Left ventricle myocardium superior (tissue), 1 donor: ENCODE data around the gene NCS1. TPM values are rescaled to one million over a fixed set of nuclear protein-coding genes. Genes with fewer than 3 reads are reported as not detected.
"Not testable (repeated sequence)": the region's sequence is repeated elsewhere in the genome, so short reads cannot be mapped to it uniquely, and the experiment has no call there.

Experiments used
- ATAC-seq: fragments of 200-7000 bp; cut with Tn5 transposase; one replicate; pipeline ENCODE4 v1.9.1; 2020; ENCODE audit warnings: mild to moderate bottlenecking, moderate library complexity
- DNase-seq: peaks from one replicate; pipeline ENCODE4 v3.0.0-alpha.2; 2020
- intact Hi-C: fragments of 100-400 bp; cut with micrococcal nuclease; formaldehyde crosslinking; loops from one replicate; pipeline ENCODE4 v1.11.0; 2022
- total RNA-seq: library from RNA; stranded (reverse); fragmentation: NEBNext Ultra II Directional; extraction: Animal tissue kit (Norgen Biotek cat#: 25700); gene quantifications from one replicate; pipeline ENCODE4 v1.2.1, GENCODE V29; 2021
- donor health status: DM: no; HTN: yes; CAD: no; lungs with severe emphysema.

NCS1 gene
- total RNA-seq, 1 donor from 2014 or later = 4.1 TPM

DNA sequence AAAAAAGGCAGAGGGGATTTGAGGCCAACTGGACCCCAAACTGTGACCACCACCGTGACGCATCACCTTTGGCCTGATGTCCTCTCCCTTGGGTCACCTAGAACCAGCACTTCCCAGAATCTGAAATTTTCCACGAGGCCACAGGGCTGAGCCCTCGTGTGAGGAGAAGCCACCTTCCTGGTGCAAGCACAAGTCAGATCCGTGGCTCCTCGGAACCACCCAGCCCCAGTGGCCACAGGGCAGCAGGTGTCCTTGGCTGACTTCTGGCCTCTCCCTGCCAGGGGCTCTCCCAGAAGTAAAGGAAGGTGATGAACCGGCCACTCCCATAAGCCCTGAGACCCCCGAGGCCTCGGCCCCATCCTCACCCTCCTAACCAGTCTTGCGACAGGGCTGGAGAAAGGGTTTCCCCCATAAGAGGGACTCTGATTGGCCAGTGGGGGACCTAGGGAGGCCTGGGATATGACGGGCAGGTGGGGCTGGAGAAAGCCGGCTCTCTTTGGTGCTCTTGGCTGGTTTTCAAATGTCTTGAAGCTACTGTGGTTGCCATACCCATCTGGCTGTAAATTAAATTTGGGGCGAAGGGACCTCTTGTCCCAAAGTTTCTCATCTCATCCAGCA, 72.5 kb downstream of the NCS1 start:
- no peak for DNase-seq
- intact Hi-C loops = no loop called here
- no peak for ATAC-seq

DNA sequence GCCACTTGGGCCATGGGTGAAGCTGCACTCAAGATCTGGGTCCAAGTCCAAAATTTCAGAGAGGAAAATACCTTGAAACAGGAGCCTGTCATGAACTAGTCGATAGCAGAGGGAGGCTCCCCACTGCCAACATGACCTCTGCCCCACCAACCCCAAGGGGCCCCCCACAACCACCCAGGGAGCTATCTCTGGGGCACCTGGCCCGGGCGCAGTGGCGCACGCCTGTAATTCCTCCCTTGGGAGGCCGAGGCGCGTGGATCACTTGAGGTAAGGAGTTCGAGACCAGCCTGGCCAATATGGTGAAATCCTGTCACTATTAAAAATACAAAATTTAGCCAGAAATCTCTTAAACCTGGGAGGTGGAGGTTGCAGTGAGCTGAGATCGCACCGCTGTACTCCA, 73.3 kb downstream of the NCS1 start:
- intact Hi-C loops = no loop called here
- DNase-seq (no peak), ATAC-seq (no peak)

DNA sequence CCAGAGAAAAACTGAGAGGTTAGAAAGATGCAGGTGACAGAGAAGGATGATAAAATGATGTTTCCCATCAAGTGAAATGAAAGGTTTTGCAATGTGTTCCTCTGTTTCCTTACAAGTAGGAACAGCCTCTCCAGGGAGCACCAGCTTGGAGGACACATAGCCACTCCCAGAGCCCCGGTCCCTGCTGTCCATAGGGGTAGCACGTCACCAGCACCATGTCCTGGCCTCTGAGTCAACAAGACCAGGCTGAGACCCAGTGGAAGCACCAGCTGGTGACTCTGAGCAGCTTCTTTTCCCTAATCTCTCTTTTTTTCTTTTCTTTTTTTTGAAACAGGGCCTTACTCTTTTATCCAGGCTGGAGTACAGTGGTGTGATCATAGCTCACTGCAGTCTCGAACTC, 73.9 kb downstream of the NCS1 start:
- DNase-seq (no peak), ATAC-seq (no peak)
- intact Hi-C loops = no loop called here

DNA sequence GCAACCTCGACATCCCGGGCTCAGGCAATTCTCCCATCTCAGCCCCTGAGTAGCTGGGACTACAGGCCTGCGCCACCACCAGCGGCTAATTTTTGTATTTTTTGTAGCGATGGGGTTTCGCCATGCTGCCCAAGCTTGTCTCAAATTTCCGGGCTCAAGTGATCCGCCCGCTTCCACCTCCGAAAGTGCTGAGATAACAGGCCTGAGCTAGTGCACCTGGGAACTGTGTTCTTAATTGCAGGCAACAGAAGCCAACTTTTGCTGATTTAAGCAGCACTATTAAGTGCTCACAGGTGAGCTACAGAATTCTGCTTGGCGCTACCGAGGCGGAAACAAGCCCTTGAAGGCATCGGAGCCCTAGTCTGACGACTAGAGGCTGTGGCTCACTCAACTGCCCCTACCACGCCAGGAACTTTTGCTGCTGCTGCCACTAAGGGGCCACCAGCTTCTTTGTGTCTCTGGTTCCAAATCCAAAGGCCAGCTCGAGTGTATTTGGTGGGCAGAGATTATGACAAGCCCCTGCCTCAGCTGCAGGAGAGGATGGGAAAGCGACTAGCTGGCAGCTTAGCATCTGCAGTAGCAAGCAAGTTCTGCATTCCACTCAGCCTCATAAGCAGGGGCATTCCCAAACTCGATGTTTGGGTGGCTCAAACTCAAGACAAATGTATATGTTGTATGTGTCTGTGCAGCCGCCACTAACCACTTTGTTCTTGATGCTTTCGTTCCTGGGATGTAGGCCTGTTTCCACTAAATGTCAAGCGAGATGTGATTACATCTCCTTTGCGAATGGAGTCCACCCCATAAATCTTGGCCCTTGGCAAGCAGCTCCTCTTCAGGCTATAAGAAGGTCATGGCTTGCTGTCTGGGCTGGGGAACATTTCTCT, 82.8 kb downstream of the NCS1 start:
- no peak for ATAC-seq
- intact Hi-C loops = no loop called here
- no peak for DNase-seq

DNA sequence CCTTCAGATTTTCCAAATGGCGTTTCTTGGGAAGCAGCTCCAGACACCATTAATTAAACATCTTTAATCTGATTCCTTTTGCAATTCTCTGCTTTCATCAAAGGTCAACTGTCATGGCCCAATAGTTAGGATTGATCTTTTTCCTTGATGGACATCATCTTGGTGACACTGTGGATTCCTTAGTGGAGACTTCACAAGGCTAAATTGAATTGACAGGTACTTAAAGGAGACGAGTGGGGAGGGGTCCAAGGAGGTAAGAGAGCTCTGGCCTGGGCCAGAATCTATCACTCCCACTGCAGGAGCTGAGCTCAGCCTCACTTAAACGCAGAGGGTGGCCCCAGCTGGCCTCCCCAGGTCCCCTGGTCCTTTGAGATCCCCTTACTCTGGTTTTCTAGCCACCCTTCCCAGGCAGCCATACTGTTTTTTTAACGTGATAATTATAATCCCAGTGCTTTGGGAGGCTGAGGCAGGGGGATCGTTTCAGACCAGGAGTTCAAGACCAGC, 83.5 kb downstream of the NCS1 start:
- no peak for ATAC-seq
- no peak for DNase-seq

DNA sequence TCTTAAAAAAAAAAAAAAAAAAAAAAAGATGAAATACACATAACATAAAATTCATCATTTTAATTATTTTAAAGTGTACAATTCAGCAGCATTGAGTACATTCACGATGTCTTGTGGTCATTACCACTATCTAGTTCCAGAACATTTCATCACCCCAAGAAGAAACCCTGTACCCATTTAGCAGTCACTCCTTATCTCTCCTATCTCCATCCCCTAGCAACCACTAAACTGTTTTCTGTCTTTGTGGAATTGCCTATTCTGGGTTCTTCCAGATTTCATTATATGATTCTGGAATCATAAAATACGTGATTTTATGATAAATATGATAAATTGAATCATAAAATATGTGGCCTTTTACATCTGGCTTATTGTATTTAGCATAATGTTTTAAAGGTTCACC, 84.4 kb downstream of the NCS1 start:
- intact Hi-C loops = no loop called here

More for the DNA sequence above, 83.5 kb downstream of the NCS1 start:
- intact Hi-C loops = no loop called here

DNA sequence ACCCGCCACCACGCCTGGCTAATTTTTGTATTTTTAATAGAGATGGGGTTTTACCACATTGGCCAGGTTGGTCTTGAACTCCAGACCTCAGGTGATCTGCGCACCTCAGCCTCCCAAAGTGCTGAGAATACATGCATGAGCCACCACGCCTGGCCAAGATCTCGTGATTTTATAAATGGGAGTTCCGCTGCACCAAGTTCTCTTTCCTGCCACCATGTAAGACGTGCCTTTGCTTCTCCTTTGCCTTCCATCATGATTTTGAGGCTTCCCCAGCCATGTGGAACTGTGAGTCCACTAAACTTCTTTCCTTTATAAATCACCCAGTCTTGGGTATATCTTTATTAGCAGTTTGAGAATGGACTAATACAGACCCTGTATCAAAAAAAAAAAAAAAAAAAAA, 85.9 kb downstream of the NCS1 start:
- intact Hi-C loops, DNase-seq, ATAC-seq: not testable (repeated sequence)

More for the DNA sequence above, 84.4 kb downstream of the NCS1 start:
- ATAC-seq = no peak
- no peak for DNase-seq

DNA sequence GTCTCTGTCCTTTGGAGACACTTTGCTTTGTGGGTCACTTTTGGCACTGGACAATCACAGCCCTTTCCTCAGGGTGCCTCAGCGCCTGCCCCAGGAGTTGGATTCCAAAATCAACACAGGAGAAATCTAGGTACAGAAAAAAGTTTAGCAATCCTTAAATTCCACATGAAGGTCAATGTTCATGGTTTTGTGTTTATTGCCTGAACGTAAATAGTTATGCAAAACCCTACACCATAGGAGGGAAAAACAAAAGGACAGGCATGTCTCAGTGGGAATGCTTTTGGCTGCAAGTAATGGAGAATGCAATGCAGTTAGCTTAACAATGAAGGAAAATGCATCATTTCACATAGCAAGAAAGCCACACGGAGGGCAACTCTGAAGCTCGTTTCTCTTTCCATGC, 86.8 kb downstream of the NCS1 start:
- intact Hi-C loops = no loop called here
- DNase-seq (no peak), ATAC-seq (no peak)

DNA sequence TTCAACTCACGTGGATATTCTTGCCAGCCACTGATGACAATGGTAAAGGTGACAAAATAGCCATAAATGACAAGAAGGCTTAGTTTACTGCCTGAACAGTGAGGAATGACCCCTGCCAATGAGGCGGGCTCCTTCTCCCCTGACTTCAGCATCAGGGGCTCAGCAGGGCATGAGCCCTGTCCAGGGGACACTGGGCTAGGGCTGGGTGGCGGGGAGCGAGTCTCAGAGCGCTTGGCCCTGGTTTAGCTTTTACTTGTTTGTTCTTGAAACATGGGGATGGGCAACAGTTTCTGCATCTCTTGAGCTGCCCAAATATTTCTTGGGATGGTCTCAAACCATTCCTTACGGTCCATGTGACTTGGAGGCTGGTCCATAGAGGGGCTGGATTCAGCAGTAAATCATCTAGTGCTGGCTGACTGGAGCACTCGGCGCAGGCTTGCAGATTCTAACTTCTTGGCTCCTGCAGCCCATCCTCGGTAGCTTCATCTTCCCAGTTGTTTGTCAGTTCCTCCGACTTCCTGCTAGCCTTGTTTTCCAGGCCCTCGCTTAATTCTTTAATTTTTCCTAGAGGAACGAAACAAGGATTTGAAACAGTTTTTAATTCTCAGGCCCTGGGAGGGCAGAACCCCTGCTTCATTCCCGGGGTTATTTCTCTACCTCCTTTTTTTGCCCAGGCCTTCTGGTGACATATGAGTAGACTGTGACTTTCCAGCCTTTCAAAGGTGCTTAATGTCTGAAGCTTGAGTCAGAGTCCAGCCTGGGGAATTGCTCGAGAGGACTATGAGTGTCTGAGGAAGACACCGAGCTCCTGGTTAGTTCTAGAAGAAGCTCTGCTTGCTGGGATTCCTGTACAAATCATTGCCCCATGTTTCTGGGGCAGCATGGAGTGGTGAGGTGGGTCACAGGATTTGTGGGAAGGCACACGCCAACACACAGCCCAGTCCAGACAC, 88.9 kb downstream of the NCS1 start:
- DNase-seq (no peak), ATAC-seq (no peak)
- intact Hi-C loops = no loop called here

DNA sequence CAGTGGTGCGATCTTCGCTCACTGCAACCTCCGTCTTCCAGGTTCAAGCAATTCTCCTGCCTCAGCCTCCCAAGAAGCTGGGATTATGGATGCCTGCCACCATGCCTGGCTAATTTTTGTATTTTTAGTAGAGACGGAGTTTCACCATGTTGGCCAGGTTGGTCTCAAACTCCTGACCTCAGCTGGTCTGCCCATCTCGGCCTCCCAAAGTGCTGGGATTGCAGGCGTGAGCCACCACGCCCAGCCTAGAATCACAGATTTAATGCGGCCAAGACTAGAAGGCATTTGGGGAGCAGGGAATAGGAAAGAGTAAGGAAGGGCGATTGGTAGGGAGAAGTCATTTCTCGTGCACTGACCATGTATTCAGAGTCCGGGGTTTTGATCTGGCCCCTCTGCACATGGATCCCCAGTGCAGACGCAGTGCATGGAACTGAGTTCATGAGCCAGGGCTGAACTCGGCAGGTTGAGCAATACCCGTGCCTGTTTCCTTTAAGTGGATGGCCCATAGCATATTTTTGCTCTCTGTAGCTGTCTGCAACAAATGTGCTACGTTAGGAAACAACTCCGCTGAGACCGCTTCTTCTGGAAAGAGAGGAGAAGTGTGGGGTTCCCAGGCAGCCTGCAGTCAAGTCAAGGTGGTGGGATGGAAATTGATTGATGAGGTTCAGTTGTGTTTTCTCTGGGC, 90.0 kb downstream of the NCS1 start:
- ATAC-seq (no peak), DNase-seq (no peak)
- intact Hi-C loops = no loop called here

DNA sequence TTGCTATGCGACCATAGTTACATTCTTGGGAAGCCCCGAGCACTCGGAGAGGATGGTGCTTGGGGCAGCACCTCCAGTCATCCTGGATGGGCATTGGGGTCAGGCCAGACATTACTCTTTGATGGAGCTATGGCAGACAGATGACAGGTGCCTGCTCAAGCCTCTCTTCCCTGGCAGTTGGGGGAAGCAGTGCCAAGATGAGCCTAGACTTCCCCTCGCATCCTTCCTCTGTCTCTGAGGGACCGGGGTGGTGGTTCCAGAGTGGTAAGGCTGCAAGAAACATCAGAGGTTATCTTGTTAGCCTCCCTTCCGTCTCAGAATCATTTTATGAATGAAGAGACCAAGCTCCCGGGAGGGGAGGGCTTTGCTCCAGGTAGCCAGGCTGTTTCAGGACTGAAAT, 90.6 kb downstream of the NCS1 start:
- ATAC-seq (no peak), DNase-seq (no peak)
- intact Hi-C loops = no loop called here

DNA sequence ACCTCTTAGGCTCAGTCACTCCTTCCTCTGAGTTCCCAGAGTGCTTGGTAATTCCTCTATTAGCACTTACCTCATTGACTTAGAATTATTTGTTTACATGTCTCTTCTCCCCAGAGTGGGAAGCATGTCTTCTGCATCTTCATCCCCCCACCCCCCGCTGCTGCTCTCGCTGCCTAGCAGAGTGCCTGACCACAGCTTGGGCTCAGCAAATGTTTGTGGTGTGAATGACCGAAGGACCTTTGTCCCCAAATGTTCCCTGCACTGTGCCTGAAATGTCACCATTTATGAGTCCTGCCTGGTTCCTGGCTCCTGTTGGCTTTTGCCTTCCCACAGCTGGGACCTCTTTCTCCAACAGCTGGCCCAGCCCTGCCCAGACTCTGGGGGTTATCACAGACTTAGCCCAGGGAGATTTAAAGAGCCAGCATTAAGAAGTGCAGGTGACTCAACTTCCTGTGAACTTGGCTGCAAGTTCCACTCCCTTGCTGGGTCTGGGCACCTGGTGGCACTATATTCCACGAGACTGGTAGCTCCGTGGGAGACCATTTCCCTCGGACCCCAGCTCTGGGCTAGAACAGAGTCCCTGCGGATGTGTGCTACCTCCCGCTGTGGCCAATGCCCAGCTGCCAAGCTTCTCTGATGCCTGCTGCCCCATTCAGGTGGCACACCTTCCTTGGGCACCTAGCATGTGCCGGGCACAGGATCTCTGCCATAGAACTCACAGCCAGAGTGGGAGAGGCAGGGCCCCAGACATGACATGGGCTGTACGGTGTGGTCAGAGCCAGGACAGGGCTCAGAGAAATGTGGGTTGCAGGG, 91.6 kb downstream of the NCS1 start:
- peak; percentile 46 for DNase-seq
- intact Hi-C loops = no loop called here
- peak; percentile 54 for ATAC-seq

DNA sequence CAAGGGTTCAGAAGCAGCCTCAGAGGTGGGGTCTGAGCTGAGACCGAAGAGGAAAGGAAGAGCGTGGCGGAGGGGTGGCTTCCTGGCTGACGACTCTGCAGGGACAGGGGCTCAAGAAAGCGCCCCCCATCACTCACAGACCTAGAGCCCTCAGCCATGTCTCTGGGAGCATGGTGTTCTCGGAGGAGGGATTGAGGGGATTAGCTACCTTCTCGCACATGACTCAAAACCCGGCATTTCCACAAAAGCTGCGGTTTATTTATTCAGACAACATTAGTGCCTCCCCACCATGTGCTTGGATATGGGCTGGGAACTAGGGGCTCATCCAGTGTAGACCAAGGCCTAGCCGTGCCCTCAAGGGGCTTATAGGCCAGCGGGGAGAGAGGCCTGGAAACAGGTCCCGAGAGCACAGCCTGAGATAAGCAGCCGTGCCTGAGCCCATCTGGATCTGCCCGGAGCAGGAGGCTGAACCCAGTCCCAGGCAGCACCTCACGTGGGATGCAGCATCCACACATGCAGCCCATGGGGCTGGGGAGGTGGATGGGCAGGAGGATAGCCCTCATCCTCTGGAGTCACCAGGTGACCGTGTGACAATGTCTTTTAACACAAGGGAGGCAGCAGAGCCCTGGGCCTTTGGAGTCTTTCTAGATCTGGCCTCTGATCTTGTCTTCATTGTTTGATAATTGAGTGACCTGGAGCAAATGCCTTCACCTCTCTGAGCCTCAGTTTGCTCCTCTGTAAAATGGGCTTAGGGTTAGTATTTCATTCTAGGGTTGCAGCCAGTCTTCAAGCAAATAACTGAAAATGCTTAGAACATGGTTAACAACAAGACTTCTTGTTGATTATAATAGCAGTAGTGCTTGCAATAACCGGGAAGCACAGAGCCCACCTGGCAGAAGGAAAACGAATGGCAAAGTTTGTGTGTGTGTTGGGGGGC, 92.5 kb downstream of the NCS1 start:
- DNase-seq = no peak
- ATAC-seq = peak; percentile 3
- intact Hi-C loops = no loop called here

DNA sequence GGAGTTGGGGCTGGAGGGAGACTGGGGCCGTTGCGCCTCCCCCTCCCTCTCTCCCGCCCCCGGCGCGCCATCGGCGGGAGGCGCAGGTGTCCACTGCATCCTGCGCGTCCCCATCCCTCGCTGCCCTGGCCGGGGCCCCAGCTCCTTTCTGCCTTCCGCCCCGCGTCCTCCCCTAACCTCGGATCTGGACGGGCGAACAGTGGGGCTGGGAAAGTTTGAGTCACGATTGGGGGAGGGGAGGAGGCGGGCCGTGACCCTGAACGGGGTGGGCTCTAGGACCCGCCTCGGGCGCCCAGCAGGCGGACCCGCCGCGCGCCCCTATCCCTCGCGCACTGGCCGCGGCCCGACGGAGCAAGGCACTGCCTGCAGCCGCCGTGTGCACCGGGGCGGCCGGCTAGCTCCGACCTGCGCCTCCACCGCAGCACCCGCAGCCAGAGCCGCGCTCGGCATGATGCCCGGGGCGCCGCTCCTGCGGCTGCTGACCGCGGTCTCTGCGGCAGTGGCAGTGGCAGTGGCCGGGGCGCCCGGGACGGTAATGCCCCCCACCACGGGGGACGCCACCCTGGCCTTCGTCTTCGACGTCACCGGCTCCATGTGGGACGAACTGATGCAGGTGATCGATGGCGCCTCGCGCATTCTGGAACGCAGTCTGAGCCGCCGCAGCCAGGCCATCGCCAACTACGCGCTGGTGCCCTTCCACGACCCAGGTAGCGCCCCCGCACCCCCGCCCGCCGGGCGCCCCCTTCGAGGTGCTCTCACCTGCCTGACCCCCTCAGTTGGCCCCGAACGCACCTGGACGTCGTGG, 93.4 kb downstream of the NCS1 start, which contains the start of gene HMCN2:
Gene HMCN2, plus strand, starts transcription at position 330 of the 805 bp plus-strand sequence. Its CDS starts 119 bp downstream, at position 449.
- DNase-seq = peak; percentile 72
- intact Hi-C loops = no loop called here
- ATAC-seq = peak; percentile 70

DNA sequence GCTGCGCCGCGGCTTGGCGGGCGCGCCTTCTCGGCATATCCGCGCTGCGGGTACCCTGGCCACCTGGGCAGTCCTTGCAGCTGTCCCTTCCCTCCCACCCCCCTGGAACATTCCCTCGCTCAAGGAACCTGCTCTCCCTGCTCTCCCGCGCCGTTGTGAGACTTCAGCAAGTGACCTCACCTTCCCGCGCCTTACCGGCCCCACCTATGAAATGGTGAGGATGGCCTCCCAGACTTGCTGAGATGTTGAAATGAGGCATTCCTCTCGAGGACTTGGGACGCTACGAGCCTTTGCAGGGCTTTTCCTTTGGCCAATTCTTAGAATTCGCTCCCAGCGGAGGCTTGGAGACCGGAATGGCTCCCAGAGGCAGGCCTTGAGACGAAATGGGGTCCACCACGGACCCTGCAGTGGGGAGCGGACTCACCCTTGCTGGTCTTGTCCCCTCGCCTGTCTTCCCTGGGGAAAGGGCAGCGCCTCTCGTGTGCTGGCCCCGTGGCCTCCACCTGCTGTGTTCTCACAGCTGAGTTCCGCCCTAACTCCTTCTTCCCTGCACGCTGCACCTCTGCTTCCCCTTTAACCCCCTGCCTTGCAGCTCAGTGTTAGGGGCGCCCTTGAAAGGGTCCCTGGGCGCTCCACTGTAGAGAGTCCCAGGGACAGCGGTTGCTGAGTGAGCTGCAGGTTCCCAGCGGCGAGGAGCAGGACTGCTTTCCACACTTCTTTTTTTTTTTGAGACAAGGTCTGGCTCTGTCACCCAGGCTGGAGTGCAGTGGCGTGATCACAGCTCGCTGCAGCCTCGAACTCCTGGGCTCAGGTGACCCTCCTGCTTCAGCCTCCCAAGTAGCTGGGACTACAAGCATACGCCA, 94.3 kb downstream of the NCS1 start:
- DNase-seq = no peak
- intact Hi-C loops = no loop called here
- peak; percentile 5 for ATAC-seq
